Measurements from ENCODE around the gene MTUS2. TPM values are rescaled to one million over a fixed set of nuclear protein-coding genes. Genes with fewer than 3 reads are reported as not detected.

MTUS2 gene
- total and polyA plus RNA-seq, 9 of the 15 experiments (the other 6 are each of a cell fraction or from before 2014, with no cell fraction given), result 0.01 to 0.28 (median 0.06) TPM; not detected in 1

- WGBS (ENCODE audit: insufficient coverage, low coverage, missing lambda C conversion rate), result 0% methylated on average over 3 of the region's 5 CpGs
- in situ Hi-C loops (cut with MboI) (no loop called here), intact Hi-C loops (cut with micrococcal nuclease) (loop anchor here (10.0 kb wide), 1 partner anchor 73 kb away; no protein-coding TSS in a partner anchor)
- Histone ChIP-seq H3K36me3 (ENCODE audit: control insufficient read depth, insufficient read depth, low read length) (no peaks in the 10 kb centered on the region), H3K27ac (ENCODE audit: extremely low read depth, low read depth, low read length) (no peak overlapping the region; the same call in 2 of the 3 replicates), H4K20me1 (replicated peaks; ENCODE audit: control insufficient read depth, insufficient read depth, low read length) (no peaks in the 10 kb centered on the region), H3K9me3 (replicated peaks; ENCODE audit: control insufficient read depth, insufficient read depth, low read depth, low read length) (no peaks in the 10 kb centered on the region), H3K27me3 (ENCODE audit: control insufficient read depth in 2 of 2, insufficient read depth in 2 of 2, low read length in 2 of 2) (no peaks in the 10 kb centered on the region), H3K79me2 (ENCODE audit: control insufficient read depth, insufficient read depth, low read length) (no peaks in the 10 kb centered on the region), H3K4me3 (no peak overlapping the region), H3K9ac (ENCODE audit: insufficient read depth in 1 of 2, low read depth in 2 of 2, low read length in 2 of 2) (no peak overlapping the region), H3K9me1 (ENCODE audit: control insufficient read depth, insufficient read depth, low read length) (no peaks in the 10 kb centered on the region), H3K4me1 (replicated peaks in 1 of 2; ENCODE audit: control insufficient read depth in 2 of 2, insufficient read depth in 2 of 2, low read length in 2 of 2) (no peaks in the 10 kb centered on the region; a peak in 3 of 5 replicates), H2AFZ (ENCODE audit: low read depth, low read length) (0 out of 2 replicates have a peak overlapping the region, but pooled peaks have one; percentile 66), H3K4me2 (ENCODE audit: insufficient read depth, low read length) (peak overlapping the region; percentile 15)
- ChIA-PET POLR2A (interaction anchor here (0.7 to 1.0 kb wide), 2 partner anchors 9 to 11 kb away, joined by 3 to 5 read pairs; no protein-coding TSS in a partner anchor), CTCF (ENCODE audit: low intra/inter-chr PET ratio) (no interaction called here)
- ATAC-seq (peak; percentile 69), FAIRE-seq (peak; percentile 69), DNase-seq (ENCODE audit: extremely low read depth in 1 of 4, low spot score in 3 of 4) (peak in 2 of 4 experiments; percentile 20)
- no TSS peak for BruUV-seq (replicated peaks)
- TF ChIP-seq RCOR1 (IDR thresholded peaks at IDR 0.05; ENCODE audit: borderline replicate concordance in 1 of 2, low read depth in 2 of 2, low read length in 2 of 2) (peak in 1 of 2 experiments; percentile 64; a peak in 1 of 4 replicates), CTBP1 (IDR thresholded peaks at IDR 0.05; ENCODE audit: borderline replicate concordance) (peak; percentile 77; the same call in 1 of the 2 replicates), FOXK2 (conservative IDR thresholded peaks at IDR 0.05 in 1 of 2, IDR thresholded peaks at IDR 0.05 in 1 of 2; ENCODE audit: low read depth in 2 of 2) (0 out of 4 replicates have a peak, but pooled peaks of 1 of the 2 experiments have one; percentile 42), SMARCE1 (IDR thresholded peaks at IDR 0.05) (peak; percentile 63; the same call in 1 of the 2 replicates), ATF1 (CRISPR knock-in tag; IDR thresholded peaks at IDR 0.05) (no peak), ATF1 (tag; IDR thresholded peaks at IDR 0.05) (peak; percentile 93), CC2D1A (IDR thresholded peaks at IDR 0.05) (no peak), NFIC (IDR thresholded peaks at IDR 0.05) (peak; percentile 5; the same call in 1 of the 2 replicates), NCOA4 (IDR thresholded peaks at IDR 0.05; ENCODE audit: partially characterized antibody) (no peak), MAFF (IDR thresholded peaks at IDR 0.05; ENCODE audit: low read length) (peak; percentile 63; the same call in 1 of the 2 replicates), SMARCA4 (IDR thresholded peaks at IDR 0.05) (peak; percentile 67; the same call in 1 of the 2 replicates), ATF3 (IDR thresholded peaks at IDR 0.05) (peak; percentile 92), ATF3 (CRISPR knock-in tag; conservative IDR thresholded peaks at IDR 0.05) (no peak), HDAC2 (IDR thresholded peaks at IDR 0.05) (peak; percentile 39; the same call in 1 of the 2 replicates), TAL1 (IDR thresholded peaks at IDR 0.05) (peak; percentile 55), TRIM24 (IDR thresholded peaks at IDR 0.05) (peak in 1 of 2 experiments; percentile 54; a peak in 1 of 4 replicates), VEZF1 (CRISPR knock-in tag; IDR thresholded peaks at IDR 0.05) (peak; percentile 24; the same call in 1 of the 2 replicates)
These were observed 582.1 kb downstream of the MTUS2 start for GRCh38 chr13:29402166-29402636.

All from K562 (cell line).